ENCODE data around the gene RFX1.
"Not testable (repeated sequence)": the region's sequence is repeated elsewhere in the genome, so short reads cannot be mapped to it uniquely, and the experiment has no call there.

The RFX1 gene

DNA sequence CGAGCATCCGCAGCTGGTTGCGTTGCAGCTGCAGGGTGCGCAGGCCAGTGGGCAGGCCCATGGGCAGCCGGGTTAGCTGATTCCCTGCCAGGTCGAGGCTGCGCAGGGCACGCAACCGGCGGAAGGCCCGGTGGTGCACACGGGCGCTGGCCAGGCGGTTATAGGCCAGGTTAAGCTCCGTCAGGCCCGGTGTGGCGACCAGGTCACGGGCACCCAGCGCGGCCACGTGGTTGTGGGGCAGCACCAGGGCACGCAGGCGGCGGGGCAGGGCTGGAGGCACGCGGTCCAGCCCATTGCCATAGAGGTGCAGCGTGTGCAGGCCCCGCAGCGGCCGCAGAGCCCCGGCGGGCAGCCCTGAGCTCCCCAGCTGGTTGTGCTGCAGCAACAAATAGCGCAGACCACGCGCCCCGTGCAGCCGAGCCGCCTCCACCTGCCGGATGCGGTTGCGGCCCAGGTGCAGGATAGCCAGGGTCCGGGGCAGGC is 73.2 kb downstream of the RFX1 start:
- no peak for DNase-seq

DNA sequence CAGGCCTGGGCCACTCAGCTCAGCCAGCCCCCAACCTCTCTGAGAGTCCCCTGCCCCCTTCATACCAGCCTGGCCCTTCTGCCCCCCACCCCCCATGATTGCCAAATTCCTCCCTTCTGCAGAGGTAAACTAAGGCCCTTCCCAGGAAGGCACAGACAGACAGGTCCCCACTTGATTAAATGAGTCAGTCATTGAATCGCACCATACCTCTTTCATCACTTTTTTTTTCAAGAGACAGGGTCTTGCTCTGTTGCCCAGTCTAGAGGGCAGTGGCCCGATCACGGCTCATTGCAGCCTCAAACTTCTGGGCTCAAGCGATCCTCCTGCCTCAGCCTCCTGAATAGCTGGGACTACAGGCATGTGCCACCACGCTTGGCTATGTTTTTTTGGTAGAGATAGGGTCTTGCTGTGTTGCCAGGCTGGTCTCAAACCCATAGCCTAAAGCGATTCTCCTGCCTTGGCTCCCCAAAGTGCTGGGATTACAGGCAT is 73.9 kb downstream of the RFX1 start:
- DNase-seq: no peak

DNA sequence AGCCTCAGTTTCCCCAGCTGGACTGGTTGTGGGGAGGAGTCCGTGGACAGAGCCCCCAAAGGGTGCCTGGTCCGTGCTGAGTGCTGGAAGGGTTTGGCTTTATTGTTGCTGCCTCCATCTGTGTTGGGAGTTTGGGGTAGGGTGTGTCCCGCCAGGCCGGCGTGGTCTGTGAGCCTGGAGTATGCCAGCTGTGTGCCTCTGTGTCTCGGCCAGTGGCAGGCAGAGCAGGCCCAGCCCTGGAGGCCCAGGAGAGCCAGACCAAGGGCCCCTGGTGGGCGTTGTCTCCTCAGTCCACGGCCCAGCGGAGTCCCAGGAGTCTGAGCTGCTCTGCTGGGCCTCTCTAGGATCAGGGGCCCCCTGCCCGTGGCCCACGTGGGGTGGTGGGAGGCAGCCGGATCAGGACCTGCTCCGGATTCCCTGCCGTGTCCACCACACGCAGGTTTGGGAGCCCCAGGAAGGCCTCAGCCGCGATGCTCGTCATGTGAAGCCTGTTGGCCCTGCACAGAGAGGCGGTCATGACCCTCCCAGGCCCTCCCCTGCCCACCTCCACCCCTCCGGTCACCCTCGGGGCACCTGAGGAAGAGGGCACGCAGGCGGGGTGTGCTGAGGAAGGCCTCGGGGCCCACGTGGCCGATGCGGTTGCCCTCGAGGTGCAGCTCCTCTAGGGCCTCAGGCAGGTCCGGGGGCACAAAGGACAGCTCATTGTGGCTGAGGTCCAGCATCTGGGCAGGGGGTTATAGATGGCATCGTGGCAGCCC is 74.5 kb downstream of the RFX1 start:
- no peak for DNase-seq

DNA sequence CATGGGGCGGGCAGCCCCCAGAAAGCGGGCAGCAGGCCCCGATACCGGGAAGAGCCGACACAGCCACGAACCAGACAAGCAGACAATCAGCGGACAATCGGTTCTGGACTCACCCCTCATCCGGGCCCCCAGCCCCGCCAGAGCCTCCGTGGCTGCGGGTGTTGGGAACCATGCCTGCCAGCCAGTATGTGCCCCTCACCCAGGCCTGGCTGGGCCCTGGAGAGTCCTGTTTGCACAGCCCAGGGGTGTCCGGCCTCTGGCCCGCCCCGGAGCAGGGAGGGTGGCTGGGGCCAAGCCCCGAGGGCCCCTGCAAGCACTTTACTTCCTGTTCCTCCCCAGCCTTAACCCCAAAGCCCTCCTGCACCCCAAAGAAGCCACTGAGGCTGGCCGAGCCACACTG is 75.7 kb downstream of the RFX1 start:
- no peak for DNase-seq

DNA sequence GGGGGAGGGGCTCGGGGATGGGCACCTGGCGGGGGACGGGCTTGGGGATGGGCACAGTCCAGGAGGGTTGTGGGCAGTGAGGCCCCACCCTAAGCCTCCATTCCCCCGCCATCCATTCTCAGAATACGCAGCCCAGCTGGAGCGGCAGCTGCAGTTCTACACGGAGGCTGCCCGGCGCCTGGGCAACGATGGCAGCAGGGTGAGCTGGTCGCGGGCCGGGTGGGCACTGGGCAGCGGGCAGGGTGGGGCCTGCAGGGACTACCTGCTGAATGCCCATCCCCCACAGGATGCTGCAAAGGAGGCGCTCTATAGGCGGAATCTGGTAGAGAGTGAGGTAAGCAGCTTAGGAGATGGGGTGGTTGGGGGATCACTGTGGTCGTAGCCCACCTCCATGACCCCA is 76.2 kb downstream of the RFX1 start:
- no peak for DNase-seq

DNA sequence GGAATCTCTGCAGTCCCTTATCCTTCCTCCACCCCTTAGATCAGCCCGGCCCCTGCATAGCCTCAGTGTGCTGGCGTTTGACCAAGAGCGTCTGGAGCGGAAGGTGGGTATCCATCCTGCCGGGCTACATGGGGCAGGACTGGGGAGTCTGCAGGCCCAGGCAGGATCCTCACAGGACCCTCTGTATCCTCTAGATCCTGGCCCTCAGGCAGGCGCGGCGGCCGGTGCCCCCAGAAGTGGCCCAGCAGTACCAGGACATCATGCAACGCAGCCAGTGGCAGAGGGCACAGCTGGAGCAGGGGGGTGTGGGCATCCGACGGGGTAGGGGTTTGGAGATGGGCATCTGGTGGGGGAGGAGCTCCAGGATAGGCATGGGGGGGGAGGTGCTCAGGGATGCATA is 76.8 kb downstream of the RFX1 start:
- no peak for DNase-seq

DNA sequence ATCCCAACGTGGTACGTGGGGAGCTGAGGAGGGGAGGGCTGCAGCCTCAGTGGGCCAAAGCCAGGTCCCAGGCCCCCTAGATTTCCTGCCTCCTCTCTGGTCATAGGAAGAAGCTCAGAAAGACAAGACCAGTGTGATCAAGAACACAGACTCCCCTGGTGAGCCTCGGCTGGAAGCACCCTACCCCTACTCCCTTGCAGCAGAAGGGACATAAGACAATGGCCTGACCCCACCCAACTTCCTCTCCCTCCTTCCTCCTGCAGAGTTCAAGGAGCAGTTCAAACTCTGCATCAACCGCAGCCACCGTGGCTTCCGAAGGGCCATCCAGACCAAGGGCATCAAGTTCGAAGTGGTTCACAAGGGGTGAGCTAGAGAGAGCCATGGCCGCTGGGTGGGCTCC is 79.4 kb downstream of the RFX1 start:
- DNase-seq: no peak

DNA sequence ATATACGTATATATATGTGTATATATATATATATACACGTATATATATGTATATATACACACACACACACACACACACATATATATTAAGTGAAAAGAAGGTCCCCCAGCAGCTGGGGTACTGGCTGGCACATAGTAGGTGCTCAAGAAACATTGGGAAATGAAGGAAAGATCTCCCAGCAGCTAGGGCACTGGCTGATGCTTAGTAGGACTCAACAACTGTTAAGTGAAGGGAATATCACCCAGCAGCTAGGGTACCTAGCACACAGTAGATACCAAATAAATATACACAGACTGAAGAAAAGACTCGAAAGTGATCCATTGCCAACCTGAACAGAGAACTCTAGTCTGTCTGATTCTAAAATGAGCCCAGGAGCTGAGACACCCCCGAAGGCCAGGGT is 80.1 kb downstream of the RFX1 start:
- no peak for DNase-seq

DNA sequence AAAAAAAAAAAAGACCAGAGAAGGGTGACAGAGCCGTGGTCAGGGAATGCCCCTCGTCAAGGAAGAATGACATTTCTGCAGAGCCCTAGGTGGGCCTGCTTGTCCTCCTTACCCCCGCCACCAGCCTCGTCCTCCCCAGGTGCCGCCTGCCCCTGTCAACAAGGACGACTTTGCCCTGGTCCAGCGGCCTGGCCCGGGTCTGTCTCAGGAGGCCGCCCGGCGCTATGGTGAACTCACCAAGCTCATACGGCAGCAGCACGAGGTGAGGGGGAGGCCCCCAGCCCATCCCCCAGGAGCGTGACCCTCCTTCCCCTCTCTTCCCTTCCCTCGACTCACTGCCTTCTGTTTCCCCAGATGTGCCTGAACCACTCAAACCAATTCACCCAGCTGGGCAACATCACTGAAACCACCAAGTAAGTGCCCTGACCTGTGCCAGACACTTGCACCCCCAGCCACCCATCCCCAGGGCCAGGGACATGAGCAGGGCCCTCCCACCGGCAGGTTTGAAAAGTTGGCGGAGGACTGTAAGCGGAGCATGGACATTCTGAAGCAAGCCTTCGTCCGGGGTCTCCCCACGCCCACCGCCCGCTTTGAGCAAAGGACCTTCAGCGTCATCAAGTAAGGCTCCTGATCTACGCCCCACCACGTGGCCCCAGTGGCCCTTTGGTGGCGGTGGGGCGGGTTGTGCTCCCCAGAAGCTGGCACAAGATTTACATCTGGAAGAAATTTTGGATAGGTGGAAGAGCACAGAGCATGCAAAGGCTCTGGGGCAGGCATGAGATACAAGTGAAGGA is 82.7 kb downstream of the RFX1 start:
- no peak for DNase-seq

DNA sequence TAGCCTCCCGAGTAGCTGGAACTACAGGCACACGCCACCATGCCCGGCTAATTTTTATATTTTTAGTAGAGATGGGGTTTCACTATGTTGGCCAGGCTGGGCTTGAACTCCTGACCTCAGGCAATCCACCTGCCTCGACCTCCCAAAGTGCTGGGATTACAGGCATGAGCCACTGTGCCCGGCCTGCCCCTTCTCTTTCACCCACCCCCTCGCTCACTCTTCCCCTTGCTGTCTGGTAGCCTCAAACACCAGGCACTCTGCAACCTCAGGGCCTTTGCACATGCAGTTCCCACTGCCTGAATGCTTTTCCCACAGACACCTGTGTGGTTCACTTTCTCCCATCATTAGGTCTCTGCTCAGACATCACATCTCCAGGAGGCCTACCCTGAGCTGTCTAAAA is 84.0 kb downstream of the RFX1 start:
- not testable (repeated sequence) for DNase-seq

DNA sequence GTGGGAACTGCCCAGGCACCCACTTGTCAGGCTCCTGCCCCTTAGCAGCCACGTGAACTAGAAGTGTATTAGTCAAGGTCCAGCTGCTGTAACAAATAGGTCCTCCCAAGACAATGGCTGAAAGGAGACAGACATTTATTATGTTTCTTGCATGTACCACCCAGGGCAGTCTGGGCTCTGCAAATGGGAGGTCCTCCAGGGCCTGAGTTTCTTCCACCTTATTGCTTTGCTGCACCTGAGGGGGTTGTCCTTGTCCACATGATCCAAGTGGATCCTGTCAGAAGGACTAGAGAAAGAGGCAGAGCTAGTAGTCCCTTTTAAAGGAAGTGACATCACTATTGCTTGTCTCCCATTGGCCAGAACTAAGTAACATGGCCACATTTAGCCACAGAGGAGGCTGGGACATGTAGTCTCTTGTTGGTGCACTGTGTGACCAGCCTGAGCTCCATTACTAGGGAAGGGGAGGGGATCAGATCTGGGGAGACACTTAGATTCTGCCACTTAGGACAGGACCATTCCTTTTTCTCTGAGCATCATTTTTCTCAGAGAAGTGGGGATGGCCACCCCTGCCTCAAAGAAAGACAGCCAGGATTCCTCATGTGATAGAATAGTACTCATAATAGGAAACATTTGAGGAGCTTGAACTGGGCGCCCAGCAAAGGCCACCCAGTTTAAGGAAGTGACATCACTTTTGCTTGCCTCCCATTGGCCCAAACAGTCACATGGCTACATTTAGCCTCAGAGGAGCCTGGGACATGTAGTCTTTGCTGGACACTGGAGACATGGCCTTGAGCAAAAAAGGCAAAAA is 85.0 kb downstream of the RFX1 start:
- no peak for DNase-seq

DNA sequence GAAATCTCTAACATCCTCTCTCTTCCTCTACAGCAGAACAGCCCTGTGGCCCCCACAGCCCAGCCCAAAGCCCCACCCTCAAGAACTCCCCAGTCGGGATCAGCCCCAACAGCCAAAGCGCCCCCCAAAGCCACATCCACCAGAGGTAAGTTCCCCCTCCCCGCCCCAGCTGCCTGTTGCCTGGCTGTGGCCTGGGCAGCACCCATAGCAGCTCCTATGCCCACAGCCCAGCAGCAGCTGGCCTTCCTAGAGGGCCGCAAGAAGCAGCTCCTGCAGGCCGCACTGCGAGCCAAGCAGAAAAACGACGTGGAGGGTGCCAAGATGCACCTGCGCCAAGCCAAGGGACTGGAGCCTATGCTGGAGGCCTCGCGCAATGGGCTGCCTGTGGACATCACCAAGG is 85.6 kb downstream of the RFX1 start:
- no peak for DNase-seq

DNA sequence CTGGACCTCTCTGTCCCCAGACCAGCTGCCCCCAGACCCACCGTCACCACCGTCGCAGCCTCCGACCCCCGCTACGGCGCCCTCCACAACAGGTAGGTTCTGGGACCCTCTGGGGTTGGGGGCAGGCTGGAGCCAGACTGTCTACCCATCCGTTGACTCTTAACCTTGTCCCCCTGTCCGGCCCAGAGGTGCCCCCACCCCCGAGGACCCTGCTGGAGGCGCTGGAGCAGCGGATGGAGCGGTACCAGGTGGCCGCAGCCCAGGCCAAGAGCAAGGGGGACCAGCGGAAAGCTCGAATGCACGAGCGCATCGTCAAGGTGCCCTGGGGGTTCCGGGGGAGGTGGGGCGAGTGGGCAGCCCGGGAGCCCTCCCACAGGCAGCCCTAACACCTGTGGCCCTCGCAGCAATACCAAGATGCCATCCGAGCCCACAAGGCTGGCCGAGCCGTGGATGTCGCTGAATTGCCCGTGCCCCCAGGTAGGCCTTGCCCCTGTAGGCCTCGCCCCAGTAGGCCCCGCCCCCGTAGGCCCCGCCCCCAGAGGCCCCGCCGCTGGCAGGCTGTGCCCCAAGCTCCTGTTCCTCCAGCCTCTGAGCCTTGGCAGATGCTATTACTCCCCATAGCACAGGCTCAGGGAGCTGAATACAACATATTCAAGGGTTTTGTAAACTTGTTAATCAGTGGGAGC is 87.3 kb downstream of the RFX1 start:
- DNase-seq: no peak

DNA sequence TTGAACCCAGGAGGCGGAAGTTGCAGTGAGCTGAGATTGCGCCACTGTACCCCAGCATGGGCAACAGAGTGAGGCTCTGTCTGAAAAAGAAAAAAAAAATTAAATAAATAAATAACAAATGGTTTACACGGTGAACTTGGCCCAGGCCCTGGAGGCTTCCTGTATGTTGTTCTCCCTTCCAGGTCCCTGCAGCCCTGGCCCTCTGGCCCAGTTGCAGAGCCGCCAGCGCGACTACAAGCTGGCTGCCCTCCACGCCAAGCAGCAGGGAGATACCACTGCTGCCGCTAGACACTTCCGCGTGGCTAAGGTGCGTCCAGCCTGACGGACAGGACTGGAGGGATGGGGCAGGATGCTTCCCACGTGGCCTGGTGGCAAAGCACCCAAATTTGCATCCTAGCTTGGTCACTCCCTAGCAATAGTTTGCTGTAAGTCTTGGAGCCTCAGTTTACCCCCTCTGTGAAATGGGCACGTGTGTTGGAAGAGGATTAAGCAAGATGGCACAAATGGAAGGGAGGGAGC is 88.2 kb downstream of the RFX1 start:
- DNase-seq: no peak

DNA sequence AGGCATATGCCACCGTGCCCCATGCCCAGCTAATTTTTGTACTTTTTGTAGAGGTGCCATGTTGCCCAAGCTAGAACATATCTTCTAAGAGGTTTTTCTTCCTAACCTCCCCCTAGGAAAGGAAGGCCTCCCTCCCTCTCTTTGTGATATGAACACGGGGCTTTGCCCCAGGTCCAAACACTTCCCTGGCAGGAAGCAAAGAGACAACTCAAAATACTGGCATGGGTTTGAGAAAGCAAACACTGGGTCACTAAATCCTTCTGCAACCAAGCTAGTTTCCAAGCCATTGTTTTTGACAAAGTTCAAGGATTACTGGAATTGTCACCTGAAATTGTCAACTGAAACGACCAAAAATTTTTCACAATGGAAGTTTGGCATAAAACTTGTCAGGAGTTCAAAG is 91.3 kb downstream of the RFX1 start:
- DNase-seq: no peak

DNA sequence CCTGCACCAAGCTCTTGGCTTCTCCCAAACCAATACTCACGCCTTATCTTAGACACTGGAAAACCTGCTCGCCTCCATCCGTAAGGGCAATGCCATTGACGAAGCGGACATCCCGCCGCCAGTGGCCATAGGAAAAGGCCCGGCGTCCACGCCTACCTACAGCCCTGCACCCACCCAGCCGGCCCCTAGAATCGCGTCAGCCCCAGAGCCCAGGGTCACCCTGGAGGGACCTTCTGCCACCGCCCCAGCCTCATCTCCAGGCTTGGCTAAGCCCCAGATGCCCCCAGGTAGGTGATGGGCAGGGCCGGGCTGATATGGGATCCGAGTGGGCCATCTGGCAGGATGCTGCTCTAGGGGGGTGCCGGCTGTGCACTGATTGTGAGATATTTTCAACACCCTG is 92.8 kb downstream of the RFX1 start:
- DNase-seq: no peak

Measured in CD4-positive, alpha-beta T cell treated with Interleukin-6 for 4 hours (primary cell).